ENCODE measurements around the gene MCL1.

MCL1 gene

DNA sequence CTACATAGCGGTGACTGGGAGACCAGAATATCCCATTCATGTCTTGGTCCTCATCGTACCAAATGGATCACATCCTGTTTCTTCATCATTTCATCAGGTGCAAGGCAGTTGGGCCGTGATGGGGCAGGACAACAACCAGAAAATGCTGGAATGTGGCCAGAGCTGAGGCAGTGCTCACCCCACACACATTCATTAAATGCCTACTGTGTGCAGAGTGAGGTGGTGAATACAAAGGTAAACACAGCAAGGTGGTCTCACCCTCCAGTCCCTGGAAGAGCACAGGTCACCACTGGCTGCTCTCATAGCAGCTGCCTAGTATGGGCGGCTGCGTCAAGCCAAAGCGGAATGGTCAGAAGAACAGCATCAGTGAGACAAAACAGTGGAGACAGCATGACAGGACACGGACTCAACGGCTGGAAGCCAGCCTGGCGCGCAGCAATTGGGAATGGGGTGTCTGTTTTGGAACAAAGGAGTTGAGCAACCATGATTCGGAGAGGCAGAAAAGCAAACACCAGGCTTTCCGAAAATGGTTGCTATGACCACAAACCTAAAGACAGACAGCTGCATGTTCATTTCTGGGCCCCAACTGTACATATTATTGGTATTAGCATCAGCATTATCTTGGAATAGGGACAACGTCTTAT lies 35.8 kb downstream of the MCL1 start:
- Histone ChIP-seq H3K4me2 (no peak overlapping the region), H3K9me3 (no peaks in the 10 kb centered on the region), H3K36me3 (no peaks in the 10 kb centered on the region), H3K9ac (no peak overlapping the region), H3K4me1 (peaks cover 7% of the 10 kb centered on the region), H3K27ac (no peak overlapping the region), H3K27me3 (peaks cover 5% of the 10 kb centered on the region; the same call in 1 of the 2 replicates), H4K20me1 (no peaks in the 10 kb centered on the region), H3K4me3 (no peak overlapping the region)
- TF ChIP-seq Cebpa-rat (IDR thresholded peaks at IDR 0.05), result no peak

DNA sequence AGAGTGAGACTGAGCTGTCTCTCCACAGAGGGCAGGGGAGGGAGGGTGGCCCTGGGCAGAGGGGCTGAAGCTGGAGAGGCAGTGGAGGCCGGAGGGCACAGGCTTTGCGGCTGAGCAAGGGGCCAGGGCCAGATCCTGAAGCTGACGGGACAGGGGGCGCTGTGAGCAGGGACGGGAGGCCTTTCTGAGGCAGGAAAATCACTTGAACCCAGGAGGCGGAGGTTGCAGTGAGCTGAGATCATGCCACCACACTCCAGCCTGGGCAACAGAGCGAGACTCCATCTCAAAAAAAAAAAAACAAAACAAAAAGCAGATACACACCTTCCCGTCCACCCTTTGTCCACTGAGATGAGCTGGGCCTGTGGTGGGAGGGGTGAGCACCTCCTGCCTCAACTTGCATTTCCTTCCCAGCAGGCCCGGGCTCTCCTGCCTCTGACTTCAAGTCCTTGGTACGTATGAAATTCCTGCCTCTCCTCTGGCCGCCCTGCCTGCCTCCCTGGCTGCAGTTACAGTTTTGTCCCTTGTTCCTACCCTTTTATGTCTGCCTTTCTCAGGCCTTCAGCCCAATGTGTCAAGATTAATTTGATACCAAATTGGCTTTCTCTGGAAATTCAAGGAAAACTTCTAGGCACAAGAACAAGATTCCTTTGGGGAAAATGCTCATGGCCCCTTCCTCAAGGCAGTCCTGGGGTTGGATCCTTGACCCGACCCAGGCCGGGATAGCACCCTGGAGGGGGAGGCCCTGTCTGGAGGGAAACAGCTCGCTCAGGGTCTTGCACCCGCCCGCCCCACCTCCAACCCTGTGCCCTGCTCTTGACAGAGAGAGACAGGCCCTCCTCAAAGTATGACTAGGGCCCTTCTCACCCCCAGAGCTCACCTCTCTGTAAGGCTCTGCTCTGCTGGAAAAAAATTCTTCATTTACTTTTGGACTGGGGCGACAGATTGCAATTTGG lies 41.4 kb downstream of the MCL1 start:
- Histone ChIP-seq H4K20me1 (no peaks in the 10 kb centered on the region), H3K9ac (no peak overlapping the region), H3K27ac (no peak overlapping the region), H3K4me1 (peaks cover 9% of the 10 kb centered on the region), H3K4me3 (no peak overlapping the region), H3K36me3 (no peaks in the 10 kb centered on the region), H3K27me3 (no peaks in the 10 kb centered on the region), H3K9me3 (no peaks in the 10 kb centered on the region), H3K4me2 (peak overlapping the region; percentile 21)
- TF ChIP-seq Cebpa-rat (IDR thresholded peaks at IDR 0.05), result no peak

GRCh38 chr1:150536836-150537731 lies 42.3 kb downstream of the MCL1 start:
- Histone ChIP-seq H3K27me3 (no peaks in the 10 kb centered on the region), H3K4me1 (peaks cover 13% of the 10 kb centered on the region), H3K9ac (no peak overlapping the region), H3K4me2 (no peak overlapping the region), H3K27ac (no peak overlapping the region), H4K20me1 (no peaks in the 10 kb centered on the region), H3K36me3 (no peaks in the 10 kb centered on the region), H3K4me3 (no peak overlapping the region), H3K9me3 (no peaks in the 10 kb centered on the region)
- TF ChIP-seq Cebpa-rat (IDR thresholded peaks at IDR 0.05), result no peak

DNA sequence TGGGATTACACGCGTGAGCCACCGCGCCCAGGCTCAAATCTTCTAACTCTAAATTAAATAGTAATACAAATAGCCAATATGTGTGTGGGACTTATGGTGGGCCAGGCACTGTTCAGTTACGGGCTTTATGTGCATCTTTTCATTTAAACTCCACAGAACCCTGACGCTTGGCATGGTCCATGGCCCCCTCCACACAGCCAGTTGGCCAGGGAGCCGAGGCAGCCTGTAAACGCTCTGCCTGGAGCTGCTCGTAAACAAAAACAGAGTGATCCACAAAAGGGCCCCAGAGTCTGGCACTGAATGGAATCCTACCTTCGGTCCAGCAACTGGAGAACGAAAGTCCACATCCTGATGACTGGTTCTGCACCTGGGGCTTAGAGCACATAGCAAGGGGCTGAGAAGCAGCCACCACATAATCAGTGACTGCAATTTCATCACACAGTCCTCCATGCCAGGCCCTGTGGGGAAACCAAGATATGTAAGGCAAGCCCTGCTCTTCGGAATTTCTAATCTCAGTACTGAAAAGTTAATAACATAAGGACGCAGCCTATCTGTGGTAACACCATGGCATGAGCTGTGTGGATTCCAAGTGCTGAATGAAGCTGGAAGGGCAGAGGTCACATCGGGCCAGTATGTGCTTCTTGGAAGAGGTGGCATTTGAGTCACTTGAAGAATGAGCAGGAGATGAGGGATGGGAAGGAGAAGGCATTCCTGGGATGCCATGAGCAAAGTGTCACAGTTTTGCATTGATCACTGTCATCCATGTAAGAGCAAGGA lies 43.7 kb downstream of the MCL1 start:
- H3K27ac ChIP-seq, result no peak overlapping the region

DNA sequence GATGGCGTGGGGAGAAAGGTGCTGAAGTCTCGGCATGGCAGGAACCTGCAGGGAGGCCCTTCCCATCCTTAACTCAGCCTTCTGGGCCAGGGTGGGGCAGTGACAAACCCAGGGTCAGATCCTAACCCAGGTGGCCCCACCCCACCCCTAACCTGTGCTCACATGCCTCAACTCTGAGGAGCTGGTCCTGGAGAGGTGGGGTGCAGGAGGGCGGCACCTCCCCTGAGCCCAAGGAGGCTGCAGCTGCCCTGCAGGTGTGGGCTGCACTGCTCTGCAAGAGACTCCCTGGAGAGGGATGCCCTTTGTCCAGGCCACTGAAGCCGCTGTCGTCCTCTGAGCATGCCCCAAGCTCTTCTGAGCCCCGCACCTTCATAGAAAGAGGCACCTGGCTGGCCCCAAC lies 45.4 kb downstream of the MCL1 start:
- no peak overlapping the region for H3K9ac ChIP-seq
- no peak for TF ChIP-seq Cebpa-rat (IDR thresholded peaks at IDR 0.05)
- H3K27ac ChIP-seq, result no peak overlapping the region
- peaks cover 25% of the 10 kb centered on the region for H3K4me1 ChIP-seq
- no peak overlapping the region for H3K4me2 ChIP-seq
- H3K9me3 ChIP-seq, result no peaks in the 10 kb centered on the region
- H3K36me3 ChIP-seq, result no peaks in the 10 kb centered on the region
- no peaks in the 10 kb centered on the region for H3K27me3 ChIP-seq
- H4K20me1 ChIP-seq, result no peaks in the 10 kb centered on the region
- no peak overlapping the region for H3K4me3 ChIP-seq

More for the DNA sequence above, 43.7 kb downstream of the MCL1 start:
- Histone ChIP-seq H3K9ac (no peak overlapping the region), H3K4me2 (no peak overlapping the region), H3K27me3 (no peaks in the 10 kb centered on the region), H4K20me1 (no peaks in the 10 kb centered on the region), H3K4me1 (peaks cover 21% of the 10 kb centered on the region), H3K36me3 (no peaks in the 10 kb centered on the region), H3K9me3 (no peaks in the 10 kb centered on the region), H3K4me3 (no peak overlapping the region)
- TF ChIP-seq Cebpa-rat (IDR thresholded peaks at IDR 0.05), result no peak

DNA sequence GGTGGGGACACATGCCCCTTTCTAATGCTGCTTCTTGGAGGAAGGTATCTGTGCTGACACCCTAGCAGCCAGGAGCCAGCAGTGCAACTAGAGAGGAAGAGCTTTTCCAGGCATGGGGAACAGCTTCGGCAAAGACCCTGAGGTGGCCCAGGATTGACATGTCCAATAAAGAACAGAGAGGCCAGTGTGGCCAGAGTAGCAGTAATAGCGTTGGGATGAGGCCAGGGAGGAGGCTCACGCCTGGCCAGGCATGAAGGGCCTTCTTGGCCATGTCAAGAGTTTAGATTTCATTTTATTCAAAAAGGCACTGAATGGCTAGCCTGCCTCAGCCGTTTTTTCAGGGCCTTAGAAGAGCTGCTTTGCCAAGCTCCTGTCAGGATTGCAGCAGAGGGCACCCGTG lies 46.5 kb downstream of the MCL1 start:
- Histone ChIP-seq H3K9me3 (no peaks in the 10 kb centered on the region), H3K27me3 (no peaks in the 10 kb centered on the region), H3K4me3 (no peak overlapping the region), H3K9ac (no peak overlapping the region), H3K4me1 (peaks cover 15% of the 10 kb centered on the region), H4K20me1 (no peaks in the 10 kb centered on the region), H3K36me3 (no peaks in the 10 kb centered on the region), H3K4me2 (no peak overlapping the region), H3K27ac (no peak overlapping the region)
- TF ChIP-seq Cebpa-rat (IDR thresholded peaks at IDR 0.05), result no peak

DNA sequence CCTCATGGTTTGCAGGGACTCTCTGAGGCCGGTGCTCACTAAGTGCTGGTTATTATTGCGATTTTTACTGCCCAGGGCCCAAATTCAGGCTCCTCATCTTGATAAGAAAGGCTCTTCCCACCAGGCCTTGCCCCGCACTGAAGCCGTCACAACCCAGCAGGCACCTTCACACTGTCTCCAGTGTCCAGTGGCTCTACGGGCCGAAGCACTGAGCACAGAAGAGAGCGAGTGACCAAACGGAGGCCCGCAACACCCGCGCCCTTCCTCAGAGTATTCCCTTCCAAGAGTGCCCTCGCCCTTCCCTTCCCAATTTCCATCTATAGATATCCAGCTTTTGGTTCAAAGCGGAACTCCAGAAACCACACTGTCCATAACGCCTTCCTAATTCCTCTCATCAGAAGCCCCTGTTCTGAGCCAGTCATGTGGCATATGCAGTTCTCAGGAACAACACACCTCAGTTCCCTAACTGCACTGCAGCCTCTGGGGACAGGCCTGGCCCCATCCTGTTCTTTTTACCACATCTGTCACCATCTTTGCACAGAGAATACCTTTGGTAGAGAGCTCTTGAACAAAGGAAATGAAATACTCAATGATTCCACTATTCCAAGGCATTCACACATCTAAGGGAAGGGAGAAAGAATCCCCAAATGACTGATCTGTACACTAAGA lies 48.8 kb downstream of the MCL1 start:
- no peak overlapping the region for H3K27ac ChIP-seq
- H3K4me2 ChIP-seq, result no peak overlapping the region
- no peaks in the 10 kb centered on the region for H3K9me3 ChIP-seq
- H3K36me3 ChIP-seq, result no peaks in the 10 kb centered on the region
- no peaks in the 10 kb centered on the region for H4K20me1 ChIP-seq
- no peak overlapping the region for H3K9ac ChIP-seq
- no peak overlapping the region for H3K4me3 ChIP-seq
- no peaks in the 10 kb centered on the region for H3K27me3 ChIP-seq
- no peak for TF ChIP-seq Cebpa-rat (IDR thresholded peaks at IDR 0.05)
- H3K4me1 ChIP-seq, result peaks cover 15% of the 10 kb centered on the region

DNA sequence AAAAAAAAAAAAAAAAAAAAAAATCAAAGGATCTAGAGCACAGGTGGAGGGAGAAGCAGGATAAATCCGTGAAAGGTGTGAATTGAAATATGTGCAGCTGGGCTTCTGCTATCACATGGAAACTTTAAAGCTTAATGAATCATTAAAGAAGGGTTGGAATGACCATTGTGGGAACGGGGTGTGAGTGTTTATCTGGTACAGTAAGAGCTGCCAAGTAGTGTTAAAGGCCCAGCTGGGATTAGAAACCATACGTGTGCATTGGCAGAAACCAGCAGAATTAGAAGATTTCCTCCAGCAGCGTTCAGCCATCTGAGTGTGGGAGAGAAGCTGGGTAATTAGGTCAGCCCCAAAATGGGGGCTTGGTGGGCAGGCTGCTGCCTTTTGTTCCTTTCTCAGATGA lies 50.4 kb downstream of the MCL1 start:
- peaks cover 15% of the 10 kb centered on the region for H3K4me1 ChIP-seq
- no peaks in the 10 kb centered on the region for H3K9me3 ChIP-seq
- H3K4me3 ChIP-seq, result no peak overlapping the region
- H3K36me3 ChIP-seq, result no peaks in the 10 kb centered on the region
- no peak overlapping the region for H3K4me2 ChIP-seq
- H3K9ac ChIP-seq, result no peak overlapping the region
- H3K27me3 ChIP-seq, result no peaks in the 10 kb centered on the region
- H3K27ac ChIP-seq, result no peak overlapping the region
- no peaks in the 10 kb centered on the region for H4K20me1 ChIP-seq
- no peak for TF ChIP-seq Cebpa-rat (IDR thresholded peaks at IDR 0.05)
